ENCODE measurements around the gene ADARB2.

- no peak for TF ChIP-seq CTCF (IDR thresholded peaks at IDR 0.05; ENCODE audit: low read depth, low read length, poor library complexity, severe bottlenecking)
- no peak for TF ChIP-seq EZH2phosphoT487 (IDR thresholded peaks at IDR 0.05; ENCODE audit: borderline replicate concordance, low read length)
Measured at GRCh38 chr10:1556496-1556895, 180.8 kb downstream of the ADARB2 start.

Measured in DOHH2 (cell line).